GM12874 (cell line): ENCODE measurements around the gene STON1.

Experiments
- TF ChIP-seq, protein P1 (sequence below): IDR thresholded peaks from 2 replicates; pipeline ENCODE4 v1.5.1; 2011; ENCODE audit warnings: low read depth, mild to moderate bottlenecking, control low read depth, low read length, moderate library complexity; ENCODE audit not compliant: insufficient read depth

STON1 gene, protein sequence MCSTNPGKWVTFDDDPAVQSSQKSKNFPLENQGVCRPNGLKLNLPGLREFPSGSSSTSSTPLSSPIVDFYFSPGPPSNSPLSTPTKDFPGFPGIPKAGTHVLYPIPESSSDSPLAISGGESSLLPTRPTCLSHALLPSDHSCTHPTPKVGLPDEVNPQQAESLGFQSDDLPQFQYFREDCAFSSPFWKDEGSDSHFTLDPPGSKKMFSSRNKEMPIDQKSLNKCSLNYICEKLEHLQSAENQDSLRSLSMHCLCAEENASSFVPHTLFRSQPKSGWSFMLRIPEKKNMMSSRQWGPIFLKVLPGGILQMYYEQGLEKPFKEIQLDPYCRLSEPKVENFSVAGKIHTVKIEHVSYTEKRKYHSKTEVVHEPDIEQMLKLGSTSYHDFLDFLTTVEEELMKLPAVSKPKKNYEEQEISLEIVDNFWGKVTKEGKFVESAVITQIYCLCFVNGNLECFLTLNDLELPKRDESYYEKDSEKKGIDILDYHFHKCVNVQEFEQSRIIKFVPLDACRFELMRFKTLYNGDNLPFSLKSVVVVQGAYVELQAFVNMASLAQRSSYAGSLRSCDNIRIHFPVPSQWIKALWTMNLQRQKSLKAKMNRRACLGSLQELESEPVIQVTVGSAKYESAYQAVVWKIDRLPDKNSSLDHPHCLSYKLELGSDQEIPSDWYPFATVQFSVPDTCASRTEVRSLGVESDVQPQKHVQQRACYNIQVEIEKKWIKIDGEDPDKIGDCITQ

DNA sequence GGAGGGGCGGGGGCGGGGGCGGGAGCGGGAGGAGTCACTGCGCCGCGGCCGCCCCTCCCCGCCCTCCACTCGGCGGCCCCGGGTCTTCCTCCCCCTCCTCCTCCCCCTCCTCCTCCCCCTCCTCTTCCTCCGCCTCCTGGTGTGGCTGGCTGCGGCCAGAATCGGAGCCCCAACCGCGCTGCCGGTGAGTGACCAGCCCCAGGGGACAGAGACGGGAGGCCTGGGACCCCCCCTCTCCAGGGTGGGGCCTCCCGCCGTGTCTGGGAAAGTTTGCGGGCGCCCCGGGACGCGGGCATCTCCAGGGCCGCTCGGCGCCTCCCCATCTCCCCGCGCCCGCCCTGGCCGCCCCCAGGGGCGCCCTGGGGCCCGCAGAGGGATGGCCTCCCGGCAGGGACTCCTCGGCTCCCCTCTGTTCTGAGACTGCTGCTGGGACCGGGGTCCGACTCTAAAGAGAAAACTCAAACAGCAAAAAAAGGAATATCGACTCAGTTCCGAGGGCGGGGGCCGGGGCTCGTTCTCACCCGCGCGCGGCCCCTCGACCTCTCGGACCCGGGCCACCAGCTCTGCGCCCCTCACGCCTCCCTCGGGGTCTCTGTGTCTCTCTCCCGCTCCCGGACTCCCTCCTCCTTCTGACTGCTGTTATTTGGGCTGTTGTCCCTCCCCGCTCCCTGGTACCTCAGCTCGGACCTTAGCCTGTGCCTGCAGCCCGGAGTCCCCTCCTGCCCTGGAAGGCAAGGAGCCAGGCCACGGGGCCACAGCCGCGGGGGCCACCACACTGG is at the start of gene STON1:
Gene STON1, plus strand, starts transcription at position 122 of the 779 bp plus-strand sequence. CDS start 50,480 bp downstream, outside the sequence.
- TF ChIP-seq, protein P1, sequence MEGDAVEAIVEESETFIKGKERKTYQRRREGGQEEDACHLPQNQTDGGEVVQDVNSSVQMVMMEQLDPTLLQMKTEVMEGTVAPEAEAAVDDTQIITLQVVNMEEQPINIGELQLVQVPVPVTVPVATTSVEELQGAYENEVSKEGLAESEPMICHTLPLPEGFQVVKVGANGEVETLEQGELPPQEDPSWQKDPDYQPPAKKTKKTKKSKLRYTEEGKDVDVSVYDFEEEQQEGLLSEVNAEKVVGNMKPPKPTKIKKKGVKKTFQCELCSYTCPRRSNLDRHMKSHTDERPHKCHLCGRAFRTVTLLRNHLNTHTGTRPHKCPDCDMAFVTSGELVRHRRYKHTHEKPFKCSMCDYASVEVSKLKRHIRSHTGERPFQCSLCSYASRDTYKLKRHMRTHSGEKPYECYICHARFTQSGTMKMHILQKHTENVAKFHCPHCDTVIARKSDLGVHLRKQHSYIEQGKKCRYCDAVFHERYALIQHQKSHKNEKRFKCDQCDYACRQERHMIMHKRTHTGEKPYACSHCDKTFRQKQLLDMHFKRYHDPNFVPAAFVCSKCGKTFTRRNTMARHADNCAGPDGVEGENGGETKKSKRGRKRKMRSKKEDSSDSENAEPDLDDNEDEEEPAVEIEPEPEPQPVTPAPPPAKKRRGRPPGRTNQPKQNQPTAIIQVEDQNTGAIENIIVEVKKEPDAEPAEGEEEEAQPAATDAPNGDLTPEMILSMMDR, result peak; percentile 28; the same call in 1 of the 2 replicates

DNA sequence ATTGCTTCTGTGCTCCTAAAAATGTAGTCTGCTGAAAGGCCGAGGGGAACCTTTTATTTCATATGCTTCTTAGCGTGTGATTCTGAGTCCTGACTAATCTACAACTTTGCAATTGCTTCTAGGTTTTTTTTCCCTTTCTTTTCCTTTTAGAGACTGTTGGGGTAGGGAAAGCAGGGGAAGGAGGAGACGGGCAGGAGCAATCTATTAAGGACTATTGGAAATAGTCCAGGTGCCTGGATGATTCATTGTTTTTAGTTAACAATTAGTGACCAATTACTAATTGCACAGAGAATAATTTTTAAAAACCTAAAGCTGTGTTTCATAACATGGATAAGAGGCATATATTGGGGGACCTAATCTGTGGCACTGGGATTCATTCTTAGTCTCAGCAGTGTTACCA is 49.4 kb upstream of the STON1 start:
- TF ChIP-seq, protein P1, result no peak

DNA sequence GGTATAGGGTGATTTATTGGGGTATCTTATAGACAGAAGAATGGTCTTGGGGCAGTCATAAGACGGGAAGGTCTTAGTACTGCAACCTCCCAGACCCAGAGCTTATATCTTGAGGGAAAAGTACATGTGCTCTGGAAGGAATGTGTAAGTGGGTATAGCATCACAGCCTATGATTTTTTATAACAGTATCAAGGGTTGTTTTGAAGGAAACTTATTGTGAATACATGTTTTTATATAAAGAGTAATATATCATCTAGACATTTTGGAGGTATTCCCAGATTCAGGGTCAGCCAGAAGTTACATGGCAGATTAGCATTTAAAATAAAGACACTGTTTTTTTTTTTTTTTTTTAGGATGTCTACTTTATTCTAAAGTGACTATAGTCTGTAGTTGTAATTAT is 47.6 kb upstream of the STON1 start:
- TF ChIP-seq, protein P1, result no peak

DNA sequence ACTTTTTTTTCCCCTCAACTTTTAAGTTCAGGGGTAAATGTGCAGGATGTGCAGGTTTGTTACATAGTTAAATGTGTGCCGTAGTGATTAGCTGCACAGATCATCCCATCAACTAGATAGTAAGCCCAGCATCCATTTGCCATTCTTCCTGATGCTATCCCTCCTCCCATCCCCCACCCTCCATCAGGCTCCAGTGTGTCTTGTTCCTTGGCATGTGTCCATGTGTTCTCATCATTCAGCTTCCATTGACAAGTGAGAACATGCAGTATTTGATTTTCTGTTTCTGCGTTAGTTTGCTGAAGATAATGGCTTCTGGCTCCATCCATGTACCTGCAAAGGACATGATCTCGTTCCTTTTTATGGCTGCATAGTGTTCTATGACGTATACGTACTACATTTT is 47.2 kb upstream of the STON1 start:
- TF ChIP-seq, protein P1, result no peak

DNA sequence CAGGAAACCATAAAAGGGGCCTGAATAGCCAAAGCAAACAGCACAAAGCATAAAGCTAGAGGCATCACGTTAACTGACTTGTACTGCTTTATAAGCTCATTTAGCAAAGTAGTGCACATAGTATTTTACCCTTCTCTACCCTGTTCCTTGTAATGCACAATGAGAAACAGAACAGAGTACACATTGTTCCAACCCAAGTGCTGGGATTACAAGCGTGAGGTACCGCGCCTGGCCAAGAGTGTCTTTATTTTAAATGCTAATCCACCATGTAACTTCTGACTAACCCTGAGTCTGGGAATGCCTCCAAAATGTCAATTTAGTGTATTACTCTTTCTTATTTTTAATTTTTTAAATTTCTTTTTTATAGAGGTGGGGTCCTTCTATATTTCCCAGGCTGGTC is 46.4 kb upstream of the STON1 start:
- TF ChIP-seq, protein P1, result no peak

DNA sequence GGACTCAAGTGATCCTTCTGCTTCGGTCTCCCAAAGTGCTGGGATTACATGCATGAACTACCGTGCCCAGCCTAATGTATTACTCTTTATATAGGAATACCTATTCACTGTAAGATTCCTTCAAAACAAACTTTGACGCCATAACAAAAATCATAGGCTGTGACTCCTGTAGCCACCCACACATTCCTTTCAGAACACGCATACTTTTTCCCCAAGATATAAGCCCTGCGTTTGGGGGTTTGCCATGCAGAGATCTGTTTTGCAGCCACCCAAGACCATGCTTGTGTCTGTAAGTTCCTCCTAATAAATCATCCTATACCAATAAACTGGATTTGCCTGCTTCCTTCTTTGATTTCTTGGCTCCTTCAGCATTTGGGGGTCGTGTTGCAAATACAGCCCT is 46.0 kb upstream of the STON1 start:
- TF ChIP-seq, protein P1, result no peak

DNA sequence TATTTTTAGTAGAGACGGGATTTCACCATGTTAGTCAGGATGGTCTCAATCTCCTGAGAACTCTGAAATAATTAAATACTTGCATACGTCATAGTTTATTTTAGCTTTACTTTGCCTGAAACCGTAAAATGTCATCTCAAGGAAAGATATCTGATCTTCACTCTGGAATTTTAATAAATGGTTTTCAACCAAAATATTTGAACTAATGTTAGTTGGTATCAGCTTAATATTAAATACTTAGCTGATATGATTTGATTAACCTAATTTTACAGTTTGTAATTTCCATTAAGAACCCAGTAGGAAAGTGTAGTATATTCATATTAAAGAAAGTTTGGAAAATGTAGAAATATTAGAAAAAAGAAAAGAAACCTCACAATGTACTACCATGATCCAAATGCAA is 41.4 kb upstream of the STON1 start:
- TF ChIP-seq, protein P1, result no peak
